HUES64 (cell line): ENCODE results near the gene MBTPS2.
"Not testable (repeated sequence)": the region's sequence is repeated elsewhere in the genome, so short reads cannot be mapped to it uniquely, and the experiment has no call there.

Experiments
- H3K27ac ChIP-seq: 2 replicates; pipeline ENCODE4 v1.7.0; 2013; ENCODE audit warnings: low read depth, low read length, inconsistent platforms
- H3K27me3 ChIP-seq: 2 replicates; pipeline ENCODE4 v1.6.1; 2013; ENCODE audit warnings: mild to moderate bottlenecking, low read length; ENCODE audit not compliant: insufficient read depth
- H3K36me3 ChIP-seq: 2 replicates; pipeline ENCODE4 v1.6.1; 2013; ENCODE audit warnings: mild to moderate bottlenecking, low read length; ENCODE audit not compliant: insufficient read depth
- H3K4me1 ChIP-seq: 2 replicates; pipeline ENCODE4 v1.6.1; 2013; ENCODE audit warnings: mild to moderate bottlenecking, low read length, moderate library complexity; ENCODE audit not compliant: insufficient read depth
- H3K4me3 ChIP-seq: 2 replicates; pipeline ENCODE4 v1.5.1; 2013; ENCODE audit warnings: mild to moderate bottlenecking, low read length, moderate library complexity
- H3K9ac ChIP-seq: 2 replicates; pipeline ENCODE4 v1.6.1; 2013; ENCODE audit warnings: mild to moderate bottlenecking, low read depth, low read length
- H3K9me3 ChIP-seq: 2 replicates; pipeline ENCODE4 v1.6.1; 2013; ENCODE audit warnings: low read depth, low read length; ENCODE audit not compliant: insufficient read depth
- WGBS: fragments of 150-250, 120-280 bp; methylation state at CpG from one replicate; pipeline ENCODE4 v1.1.7; 2013; ENCODE audit warnings: missing lambda C conversion rate; 5-methylcytosine and 5-hydroxymethylcytosine counted together

MBTPS2 gene

DNA sequence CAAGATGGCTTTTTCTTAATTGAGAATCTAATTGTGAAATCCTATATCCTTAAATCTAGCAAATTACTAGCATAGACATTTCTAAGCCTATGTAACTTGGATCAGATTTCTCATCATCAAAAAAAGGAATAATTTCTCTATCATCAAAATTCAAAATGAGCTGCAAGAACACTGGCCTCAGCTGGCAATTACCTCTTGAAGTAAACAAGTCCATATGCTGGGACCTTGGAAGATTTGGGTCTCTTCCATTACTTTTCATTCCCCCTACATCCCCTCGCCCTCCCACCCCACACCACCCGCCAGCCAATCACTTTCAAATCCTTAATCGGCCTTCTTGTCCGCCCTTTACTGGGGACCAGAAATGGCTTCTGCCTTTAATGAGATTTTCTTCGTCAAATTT, 23.3 kb upstream of the MBTPS2 start:
- Histone ChIP-seq H3K36me3 (no peaks in the 10 kb centered on the region), H3K9me3 (peaks cover 9% of the 10 kb centered on the region; the same call in 1 of the 2 replicates), H3K27ac (no peak overlapping the region), H3K9ac (no peak overlapping the region), H3K4me1 (peaks cover 23% of the 10 kb centered on the region), H3K27me3 (no peaks in the 10 kb centered on the region), H3K4me3 (no peak overlapping the region)
- WGBS = 89% methylated on average over 5 of the region's 5 CpGs

DNA sequence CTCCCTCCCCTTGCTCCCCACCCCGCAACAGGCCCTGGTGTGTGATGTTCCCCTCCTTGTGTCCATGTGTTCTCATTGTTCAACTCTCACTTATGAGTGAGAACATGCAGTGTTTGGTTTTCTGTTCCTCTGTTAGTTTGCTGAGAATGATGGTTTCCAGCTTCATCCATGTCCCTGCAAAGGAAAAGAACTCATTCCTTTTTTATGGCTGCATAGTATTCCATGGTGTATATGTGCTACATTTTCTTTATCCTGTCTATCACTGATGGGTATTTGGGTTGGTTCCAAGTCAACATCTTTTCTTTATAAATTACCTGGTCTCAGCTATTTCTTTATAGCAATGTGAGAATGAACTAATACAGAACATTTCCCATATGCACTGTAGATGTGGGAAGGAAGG, 19.2 kb upstream of the MBTPS2 start:
- not testable (repeated sequence) for H3K36me3 ChIP-seq, H3K9me3 ChIP-seq, H3K27ac ChIP-seq, H3K4me3 ChIP-seq, H3K9ac ChIP-seq, H3K4me1 ChIP-seq, H3K27me3 ChIP-seq
- no CpG with 5 or more reads among the region's 1 CpG for WGBS

DNA sequence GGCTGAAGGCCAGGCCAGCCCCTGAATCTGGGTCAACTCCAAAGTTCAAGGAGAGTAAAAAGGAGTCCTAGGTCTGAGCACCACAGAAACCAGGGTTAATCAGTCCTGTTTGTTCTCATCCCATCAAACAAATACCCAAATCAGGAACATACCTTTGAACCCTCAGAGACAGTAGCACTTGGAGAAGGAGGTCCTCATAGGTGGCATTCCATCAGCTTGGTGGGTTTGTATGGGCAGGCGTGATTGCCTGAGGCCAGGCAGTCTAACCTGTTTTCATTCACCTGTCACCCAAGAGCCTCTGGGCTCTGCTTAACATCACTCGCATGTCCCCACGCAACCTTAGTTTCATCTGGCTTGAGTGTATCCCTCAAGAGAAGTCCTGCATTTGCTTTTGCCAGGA, 17.5 kb upstream of the MBTPS2 start:
- no peaks in the 10 kb centered on the region for H3K27me3 ChIP-seq
- H3K4me3 ChIP-seq = no peak overlapping the region
- no peaks in the 10 kb centered on the region for H3K9me3 ChIP-seq
- no peaks in the 10 kb centered on the region for H3K36me3 ChIP-seq
- no peak overlapping the region for H3K27ac ChIP-seq
- H3K9ac ChIP-seq = no peak overlapping the region
- WGBS = 93% methylated on average over 3 of the region's 3 CpGs
- H3K4me1 ChIP-seq = no peaks in the 10 kb centered on the region

DNA sequence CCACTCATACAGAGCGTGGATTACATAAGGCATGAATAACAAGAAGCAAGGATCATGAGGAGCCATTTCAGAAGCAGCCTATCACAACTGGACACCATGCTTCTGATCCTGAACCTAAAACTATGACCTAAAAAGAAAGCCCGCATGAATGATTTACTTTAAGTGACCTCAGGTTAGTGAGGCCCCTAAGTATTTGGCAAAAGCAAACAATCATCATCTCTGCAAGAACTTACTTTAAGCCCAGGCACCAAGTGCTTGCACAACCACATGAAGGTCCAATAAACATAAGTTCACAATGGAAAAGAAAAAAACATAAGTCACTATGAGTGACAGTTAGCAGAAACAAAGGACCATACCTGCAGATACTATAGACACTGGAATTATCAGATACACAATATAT, 7.9 kb upstream of the MBTPS2 start:
- Histone ChIP-seq H3K9ac (no peak overlapping the region), H3K27me3 (no peaks in the 10 kb centered on the region), H3K4me1 (peaks cover 3% of the 10 kb centered on the region; the same call in 1 of the 2 replicates), H3K36me3 (no peaks in the 10 kb centered on the region), H3K4me3 (no peak overlapping the region), H3K9me3 (no peaks in the 10 kb centered on the region), H3K27ac (no peak overlapping the region)
- 94% methylated on average over 2 of the region's 2 CpGs for WGBS

DNA sequence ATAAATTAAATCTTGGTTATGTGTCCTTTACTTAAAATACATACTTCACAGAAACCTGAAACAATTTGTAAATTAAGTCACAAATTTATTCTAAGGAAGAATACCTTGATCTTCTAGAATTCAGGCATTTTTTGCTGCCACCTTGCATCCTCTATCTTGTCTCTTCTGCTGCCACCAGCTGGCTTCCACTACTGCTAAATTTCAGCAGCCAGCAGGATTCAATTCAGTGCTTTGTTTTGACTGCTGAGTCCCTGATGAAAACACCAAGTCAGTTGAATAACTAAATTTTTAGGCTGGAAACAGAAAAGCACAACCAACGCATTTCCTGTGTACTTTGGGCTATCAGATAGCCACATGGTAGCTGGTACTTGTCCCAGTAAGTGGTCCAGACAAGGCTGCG, 2.4 kb upstream of the MBTPS2 start:
- H3K4me1 ChIP-seq = peaks cover 3% of the 10 kb centered on the region; the same call in 1 of the 2 replicates
- no peaks in the 10 kb centered on the region for H3K9me3 ChIP-seq
- no peak overlapping the region for H3K4me3 ChIP-seq
- H3K9ac ChIP-seq = no peak overlapping the region
- H3K36me3 ChIP-seq = no peaks in the 10 kb centered on the region
- no peaks in the 10 kb centered on the region for H3K27me3 ChIP-seq
- WGBS = 81% methylated on average over 2 of the region's 2 CpGs
- no peak overlapping the region; the same call in 1 of the 2 replicates for H3K27ac ChIP-seq

DNA sequence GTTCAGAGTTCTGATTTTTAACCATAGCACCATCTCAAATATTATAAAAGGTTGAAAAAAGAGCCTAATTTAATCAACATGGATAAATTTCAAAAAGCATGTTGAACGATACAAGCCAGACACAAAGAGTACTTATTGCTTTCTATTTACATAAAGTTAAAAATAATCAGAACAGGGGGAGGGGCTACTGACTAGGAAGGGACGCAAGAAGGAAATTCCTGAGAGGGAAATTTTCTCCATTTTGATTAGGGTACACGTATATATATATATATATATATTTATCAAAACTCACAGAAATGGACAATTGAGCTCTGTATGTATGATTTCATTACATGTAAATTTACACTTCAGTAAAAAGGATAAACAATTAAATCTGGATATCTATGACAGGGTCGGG, 482 bp upstream of the MBTPS2 start:
- 17% methylated on average over 1 of the region's 4 CpGs for WGBS
- Histone ChIP-seq H3K27ac (no peak overlapping the region), H3K27me3 (no peaks in the 10 kb centered on the region), H3K36me3 (0 out of 2 replicates have a peak, but pooled peaks cover 3% of the 10 kb centered on the region), H3K4me3 (peak overlapping the region; percentile 94), H3K9ac (peak overlapping the region; percentile 59; the same call in 1 of the 2 replicates), H3K9me3 (no peaks in the 10 kb centered on the region), H3K4me1 (peaks cover 3% of the 10 kb centered on the region; the same call in 1 of the 2 replicates)

DNA sequence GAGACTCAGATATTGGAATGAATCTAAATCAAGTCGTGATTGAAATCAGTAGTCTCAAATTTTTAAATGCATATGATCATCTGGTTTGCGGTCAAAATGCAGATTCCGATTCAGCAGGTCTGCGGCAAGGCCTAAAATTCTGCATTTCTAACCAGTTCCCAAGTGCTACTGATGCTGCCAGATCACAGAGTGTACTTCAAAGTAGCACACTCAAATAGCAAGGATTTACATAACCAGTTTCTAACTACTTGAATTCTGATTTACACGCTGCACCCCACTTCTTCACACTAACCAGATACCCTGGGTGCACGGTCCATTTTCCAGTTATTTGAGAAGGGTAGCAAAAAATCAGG, 752 bp downstream of the MBTPS2 start:
- peaks cover 9% of the 10 kb centered on the region for H3K36me3 ChIP-seq
- H3K4me1 ChIP-seq = no peaks in the 10 kb centered on the region
- peak overlapping the region; percentile 94 for H3K4me3 ChIP-seq
- no peaks in the 10 kb centered on the region for H3K27me3 ChIP-seq
- peak overlapping the region; percentile 70 for H3K27ac ChIP-seq
- peak overlapping the region; percentile 96 for H3K9ac ChIP-seq
- WGBS = 19% methylated on average over 6 of the region's 6 CpGs
- no peaks in the 10 kb centered on the region for H3K9me3 ChIP-seq

DNA sequence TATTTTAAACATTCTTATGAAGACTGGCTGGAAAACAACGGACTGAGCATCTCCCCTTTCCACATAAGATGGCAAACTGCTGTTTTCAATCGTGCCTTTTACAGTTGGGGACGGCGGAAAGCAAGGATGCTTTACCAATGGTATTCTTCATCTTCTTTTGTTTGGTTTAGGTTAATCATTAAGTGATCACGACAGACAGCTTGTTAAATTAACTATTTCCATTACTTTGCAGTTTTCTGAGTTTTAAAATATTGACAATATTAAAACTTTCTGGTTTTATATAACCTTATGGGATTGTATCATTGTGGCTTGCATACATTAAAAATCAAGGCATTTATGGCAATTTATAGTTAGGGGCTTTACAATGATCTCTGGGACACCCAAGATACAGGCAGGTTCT, 3.8 kb downstream of the MBTPS2 start:
- Histone ChIP-seq H3K9me3 (no peaks in the 10 kb centered on the region), H3K36me3 (peaks cover 27% of the 10 kb centered on the region), H3K27me3 (no peaks in the 10 kb centered on the region), H3K4me1 (no peaks in the 10 kb centered on the region), H3K27ac (no peak overlapping the region), H3K4me3 (no peak overlapping the region), H3K9ac (no peak overlapping the region)
- 90% methylated on average over 4 of the region's 5 CpGs for WGBS

DNA sequence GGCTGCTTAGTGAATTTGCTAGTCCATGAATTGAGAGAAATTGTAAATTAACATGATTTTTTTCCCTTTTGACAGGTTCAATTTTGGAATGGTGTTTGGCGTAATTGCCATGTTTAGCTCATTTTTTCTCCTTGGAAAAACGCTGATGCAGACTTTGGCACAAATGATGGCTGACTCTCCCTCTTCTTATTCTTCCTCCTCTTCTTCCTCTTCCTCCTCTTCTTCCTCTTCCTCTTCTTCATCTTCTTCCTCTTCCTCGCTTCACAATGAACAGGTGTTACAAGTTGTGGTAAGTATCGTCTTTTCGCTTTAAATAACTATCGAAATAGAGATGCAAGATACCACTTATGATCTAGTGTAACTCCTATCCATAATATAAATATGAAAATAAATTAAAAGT, 5.7 kb downstream of the MBTPS2 start:
- Histone ChIP-seq H3K27ac (no peak overlapping the region), H3K27me3 (no peaks in the 10 kb centered on the region), H3K4me1 (no peaks in the 10 kb centered on the region), H3K9ac (no peak overlapping the region), H3K4me3 (no peak overlapping the region), H3K36me3 (peaks cover 33% of the 10 kb centered on the region), H3K9me3 (no peaks in the 10 kb centered on the region)
- 100% methylated on average over 2 of the region's 6 CpGs for WGBS

DNA sequence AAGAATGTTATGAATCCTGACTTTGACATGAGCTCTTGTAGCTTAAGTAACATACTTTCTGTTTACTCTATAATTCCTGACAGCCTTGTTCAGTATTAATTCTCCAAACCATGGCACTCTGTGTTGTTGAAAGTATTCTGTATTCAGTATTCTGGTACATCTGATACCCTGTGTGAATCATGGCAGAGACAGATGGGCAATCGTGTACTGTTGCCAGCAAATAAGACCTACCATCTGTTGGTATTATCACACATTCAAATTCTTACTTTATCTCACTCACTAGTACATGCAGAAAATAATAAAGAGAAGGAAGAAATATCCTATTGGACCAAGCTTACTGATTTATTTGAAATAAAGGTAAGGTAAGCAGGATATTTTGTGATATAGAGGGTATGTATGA, 7.9 kb downstream of the MBTPS2 start:
- Histone ChIP-seq H3K27me3 (no peaks in the 10 kb centered on the region), H3K36me3 (peaks cover 49% of the 10 kb centered on the region), H3K4me3 (no peak overlapping the region), H3K4me1 (no peaks in the 10 kb centered on the region), H3K9ac (no peak overlapping the region), H3K9me3 (no peaks in the 10 kb centered on the region), H3K27ac (no peak overlapping the region)
- WGBS = no CpG with 5 or more reads among the region's 1 CpG

DNA sequence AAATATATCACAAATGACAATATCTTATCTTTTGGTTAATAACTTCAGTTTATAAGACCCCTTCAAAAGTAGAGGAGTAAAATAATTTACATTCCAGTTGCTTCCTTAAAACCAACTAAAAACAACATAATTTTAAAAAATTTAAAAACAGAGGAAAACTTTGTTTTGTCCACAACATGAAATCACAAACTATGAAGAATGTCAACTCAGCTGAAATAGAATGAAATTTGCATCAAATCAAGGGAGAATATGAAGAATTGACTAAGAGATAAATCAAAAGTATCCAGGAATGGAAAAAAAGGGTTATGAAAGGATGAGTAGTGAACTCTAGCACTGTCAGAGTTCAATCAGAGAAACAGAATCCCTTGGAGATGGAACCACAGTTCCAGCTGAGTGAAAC, 14.2 kb downstream of the MBTPS2 start:
- no peak overlapping the region for H3K27ac ChIP-seq
- H3K9ac ChIP-seq = no peak overlapping the region
- peaks cover 45% of the 10 kb centered on the region for H3K36me3 ChIP-seq
- H3K27me3 ChIP-seq = no peaks in the 10 kb centered on the region
- H3K9me3 ChIP-seq = no peaks in the 10 kb centered on the region
- H3K4me3 ChIP-seq = no peak overlapping the region
- no peaks in the 10 kb centered on the region for H3K4me1 ChIP-seq

DNA sequence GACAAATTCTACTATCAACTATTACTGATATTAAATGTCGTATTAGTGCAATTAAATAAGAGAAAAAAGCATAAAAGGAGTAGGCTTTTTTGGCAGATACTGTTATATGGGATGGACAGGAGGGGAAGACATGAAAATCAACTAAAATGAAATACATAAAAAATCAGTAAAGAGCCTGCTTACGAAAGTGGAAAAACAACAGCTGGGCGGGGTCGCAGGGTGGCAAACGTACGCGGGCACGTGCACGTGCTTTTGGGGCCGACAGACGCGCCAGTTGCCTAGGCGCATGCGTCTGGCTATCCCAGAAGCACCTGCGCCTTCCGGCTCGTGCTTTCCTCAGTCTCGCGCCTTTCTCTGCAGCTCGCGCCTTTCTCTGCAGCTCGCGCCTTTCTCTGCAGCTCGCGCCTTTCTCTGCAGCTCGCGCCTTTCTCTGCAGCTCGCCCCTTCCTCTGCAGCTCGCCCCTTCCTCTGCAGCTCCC, 16.6 kb downstream of the MBTPS2 start, which contains the start of gene YY2:
TSS of gene YY2 (plus strand) at position 51 of the 479 bp plus-strand sequence. CDS start 498 bp downstream, outside the sequence.
- no peaks in the 10 kb centered on the region for H3K9me3 ChIP-seq
- H3K27me3 ChIP-seq = no peaks in the 10 kb centered on the region
- no peak within 1 kb of the TSS for H3K4me3 ChIP-seq
- no peaks in the 10 kb centered on the region for H3K4me1 ChIP-seq
- H3K36me3 ChIP-seq = peaks cover 37% of the 10 kb centered on the region
- no peak within 1 kb of the TSS for H3K9ac ChIP-seq
- no peak within 1 kb of the TSS for H3K27ac ChIP-seq
- WGBS = 97% methylated on average over 29 of the region's 29 CpGs
